ENCODE measurements around the gene TMEM239.

Gene TMEM239

DNA sequence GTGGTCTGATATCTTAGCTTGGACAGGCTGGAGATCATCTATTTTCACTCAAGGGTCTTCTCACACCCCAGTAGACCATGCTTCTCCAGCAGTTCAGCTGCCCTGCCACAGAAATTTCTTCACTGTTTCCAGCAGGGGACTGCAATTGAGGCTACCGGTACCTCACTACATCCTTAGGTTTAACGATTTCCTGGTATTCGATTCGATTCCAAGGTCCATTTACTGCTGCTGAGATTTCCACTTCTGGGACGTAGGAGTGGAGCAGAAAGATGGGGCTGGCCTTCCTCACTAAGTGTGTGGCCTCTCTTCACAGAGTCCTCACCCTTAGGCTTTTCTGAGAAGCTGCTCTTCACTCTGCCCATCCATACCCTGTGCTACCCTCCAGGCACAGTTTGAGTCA is 30.5 kb downstream of the TMEM239 start:
- no peak for DNase-seq (ENCODE audit: low spot score)
- ChIA-PET POLR2A (ENCODE audit: low non-redundant PET) (no interaction called here), CTCF (no interaction called here)
- H3K27ac ChIP-seq: no peak overlapping the region
- TF ChIP-seq, protein P1, sequence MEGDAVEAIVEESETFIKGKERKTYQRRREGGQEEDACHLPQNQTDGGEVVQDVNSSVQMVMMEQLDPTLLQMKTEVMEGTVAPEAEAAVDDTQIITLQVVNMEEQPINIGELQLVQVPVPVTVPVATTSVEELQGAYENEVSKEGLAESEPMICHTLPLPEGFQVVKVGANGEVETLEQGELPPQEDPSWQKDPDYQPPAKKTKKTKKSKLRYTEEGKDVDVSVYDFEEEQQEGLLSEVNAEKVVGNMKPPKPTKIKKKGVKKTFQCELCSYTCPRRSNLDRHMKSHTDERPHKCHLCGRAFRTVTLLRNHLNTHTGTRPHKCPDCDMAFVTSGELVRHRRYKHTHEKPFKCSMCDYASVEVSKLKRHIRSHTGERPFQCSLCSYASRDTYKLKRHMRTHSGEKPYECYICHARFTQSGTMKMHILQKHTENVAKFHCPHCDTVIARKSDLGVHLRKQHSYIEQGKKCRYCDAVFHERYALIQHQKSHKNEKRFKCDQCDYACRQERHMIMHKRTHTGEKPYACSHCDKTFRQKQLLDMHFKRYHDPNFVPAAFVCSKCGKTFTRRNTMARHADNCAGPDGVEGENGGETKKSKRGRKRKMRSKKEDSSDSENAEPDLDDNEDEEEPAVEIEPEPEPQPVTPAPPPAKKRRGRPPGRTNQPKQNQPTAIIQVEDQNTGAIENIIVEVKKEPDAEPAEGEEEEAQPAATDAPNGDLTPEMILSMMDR (conservative IDR thresholded peaks at IDR 0.05; ENCODE audit: low read depth): no peak

DNA sequence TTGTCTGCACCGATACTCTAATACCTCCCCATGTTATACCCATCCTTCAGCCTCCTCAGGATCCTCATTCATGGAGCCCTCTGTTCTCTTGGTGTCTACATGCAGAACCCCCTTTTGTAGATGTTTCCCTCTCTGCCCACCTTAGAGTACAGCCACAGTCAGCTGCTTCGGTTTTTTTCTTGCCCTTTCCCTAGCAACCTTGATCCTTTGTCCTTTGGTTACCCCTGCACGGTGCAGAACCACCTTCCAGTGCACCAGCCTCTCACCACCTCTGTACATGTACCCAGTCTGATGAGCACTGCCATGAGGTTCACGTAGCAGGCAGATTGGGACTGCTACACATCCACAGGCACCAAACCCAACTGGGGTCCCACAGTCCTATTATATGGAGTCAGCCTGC is 31.6 kb downstream of the TMEM239 start:
- POLR2A ChIA-PET (ENCODE audit: low non-redundant PET): no interaction called here
- CTCF ChIA-PET: no interaction called here
- H3K27ac ChIP-seq: no peak overlapping the region
- DNase-seq (ENCODE audit: low spot score): no peak
- TF ChIP-seq, protein P1 (conservative IDR thresholded peaks at IDR 0.05; ENCODE audit: low read depth): no peak

DNA sequence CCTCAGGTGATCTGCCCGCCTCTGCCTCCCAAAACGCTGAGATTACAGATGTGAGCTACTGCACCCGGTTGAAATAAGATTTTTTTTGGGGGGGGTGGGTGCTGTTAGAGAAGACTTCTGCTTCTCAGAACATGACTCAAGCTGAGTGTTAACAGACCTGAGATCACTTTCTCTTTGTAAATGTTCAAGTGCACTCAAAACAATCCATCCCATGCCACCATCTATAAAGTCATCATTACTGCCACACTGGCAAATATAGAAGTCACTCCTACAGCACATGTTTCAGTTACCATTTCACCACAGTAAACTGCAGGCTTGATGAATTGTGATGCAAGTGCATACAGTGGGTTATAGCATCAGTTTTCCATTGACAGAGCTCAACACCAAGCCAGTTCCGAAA is 33.4 kb downstream of the TMEM239 start:
- DNase-seq (ENCODE audit: low spot score): no peak
- ChIA-PET CTCF (interaction anchor here (0.6 to 0.9 kb wide), 3 partner anchors 16 to 106 kb away, joined by 3 to 7 read pairs (median 3); no protein-coding TSS in a partner anchor), POLR2A (ENCODE audit: low non-redundant PET) (no interaction called here)
- TF ChIP-seq, protein P1 (conservative IDR thresholded peaks at IDR 0.05; ENCODE audit: low read depth): no peak
- H3K27ac ChIP-seq: no peak overlapping the region

DNA sequence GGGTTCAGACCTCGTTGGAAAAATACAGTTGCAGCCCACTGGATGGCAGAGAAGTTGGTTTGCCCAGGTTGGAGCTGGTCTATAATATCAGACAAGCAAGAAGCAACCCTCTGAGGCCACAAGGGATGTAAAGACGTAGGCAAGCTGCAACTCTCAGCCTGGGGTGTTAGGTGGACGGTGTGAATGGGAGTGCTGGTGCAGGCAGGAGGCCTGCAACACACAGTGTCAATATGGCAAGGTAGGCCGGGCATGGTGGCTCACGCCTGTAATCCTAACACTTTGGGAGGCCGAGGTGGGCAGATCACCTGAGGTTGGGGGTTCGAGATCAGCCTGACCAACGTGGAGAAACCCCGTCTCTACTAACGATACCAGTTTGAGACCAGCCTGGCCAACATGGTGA is 34.9 kb downstream of the TMEM239 start:
- ChIA-PET POLR2A (ENCODE audit: low non-redundant PET) (interaction anchor here (0.8 kb wide), 1 partner anchor 199 kb away, joined by 3 read pairs; no protein-coding TSS in a partner anchor), CTCF (interaction anchor here (0.6 to 2.3 kb wide), 5 partner anchors 10 to 322 kb away, joined by 3 to 11 read pairs (median 7); partner anchors contain the start of genes PCED1A and VPS16)
- TF ChIP-seq, protein P1 (conservative IDR thresholded peaks at IDR 0.05; ENCODE audit: low read depth): no peak
- H3K27ac ChIP-seq: no peak overlapping the region
- no peak for DNase-seq (ENCODE audit: low spot score)

DNA sequence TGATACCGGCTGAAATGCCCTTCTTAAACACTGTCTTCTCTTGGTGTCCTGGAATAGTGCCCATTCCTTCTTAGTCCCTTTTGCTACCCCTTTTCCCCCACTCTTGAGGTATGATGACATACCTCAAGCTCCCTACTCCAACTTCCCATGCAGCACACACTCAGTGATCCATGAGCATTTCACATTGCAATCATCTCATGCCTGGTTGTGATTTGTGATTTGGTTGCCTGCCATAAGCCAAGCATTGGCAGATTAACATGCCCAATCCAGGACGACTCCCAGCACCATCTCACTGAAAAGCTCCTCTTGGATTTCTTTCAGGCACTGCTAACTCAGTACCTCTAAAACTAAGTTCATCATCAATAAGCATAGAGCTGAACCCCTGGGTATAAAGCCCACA is 42.4 kb downstream of the TMEM239 start:
- ChIA-PET POLR2A (ENCODE audit: low non-redundant PET) (interaction anchor here (1.3 kb wide), 1 partner anchor 14 kb away, joined by 6 read pairs; no protein-coding TSS in a partner anchor), CTCF (no interaction called here)
- DNase-seq (ENCODE audit: low spot score): no peak
- TF ChIP-seq, protein P1 (conservative IDR thresholded peaks at IDR 0.05; ENCODE audit: low read depth): no peak
- H3K27ac ChIP-seq: no peak overlapping the region

DNA sequence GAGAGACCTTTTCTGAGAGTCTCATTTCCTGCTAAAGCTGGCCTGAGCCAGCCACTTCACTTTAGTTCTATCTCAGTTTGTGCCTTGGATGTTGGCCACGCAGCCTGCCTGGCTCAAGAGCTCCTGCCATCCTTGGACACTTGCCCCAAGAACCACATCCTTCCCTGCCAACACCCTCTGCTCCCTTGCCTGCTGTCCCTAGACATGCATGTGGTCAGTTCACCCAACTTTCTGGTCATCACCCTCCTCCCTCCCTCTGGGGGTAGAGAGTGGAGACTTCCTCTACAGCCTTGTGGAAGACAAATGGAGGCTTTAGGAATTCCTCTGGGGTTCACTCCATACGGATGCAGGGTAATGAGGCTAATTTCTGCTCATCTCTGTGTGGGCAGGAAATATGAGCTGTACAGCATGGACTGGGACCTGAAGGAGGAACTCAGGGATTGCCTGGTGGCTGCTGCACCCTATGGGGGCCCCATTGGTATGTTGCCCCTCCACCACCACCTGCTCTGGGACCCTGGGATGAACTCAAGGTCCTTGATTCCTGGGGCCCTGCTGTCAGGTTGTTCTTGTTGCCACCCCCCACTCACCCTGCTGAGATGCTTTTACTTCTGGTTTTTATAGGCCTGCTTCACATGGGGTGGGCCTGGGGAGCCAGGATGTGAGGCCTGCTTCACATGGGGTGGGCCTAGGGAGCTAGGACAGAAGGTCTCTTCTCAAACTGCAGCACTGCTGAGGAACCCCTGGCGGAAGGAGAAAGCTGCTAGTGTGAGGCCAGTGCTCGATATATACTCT is 43.4 kb downstream of the TMEM239 start:
- ChIA-PET CTCF (no interaction called here), POLR2A (ENCODE audit: low non-redundant PET) (interaction anchor here (1.3 kb wide), 1 partner anchor 13 kb away, joined by 6 read pairs; no protein-coding TSS in a partner anchor)
- no peak overlapping the region for H3K27ac ChIP-seq
- TF ChIP-seq, protein P1 (conservative IDR thresholded peaks at IDR 0.05; ENCODE audit: low read depth): no peak
- DNase-seq (ENCODE audit: low spot score): no peak
